Cortex of kidney (tissue), 1 donor: ENCODE data around the gene CHCHD4.
"Not testable (repeated sequence)": the region's sequence is repeated elsewhere in the genome, so short reads cannot be mapped to it uniquely, and the experiment has no call there.

Experiments used
- DNase-seq: peaks from one replicate; lab custom pipeline; 2025; lab: John Stamatoyannopoulos, UW

CHCHD4 gene

DNA sequence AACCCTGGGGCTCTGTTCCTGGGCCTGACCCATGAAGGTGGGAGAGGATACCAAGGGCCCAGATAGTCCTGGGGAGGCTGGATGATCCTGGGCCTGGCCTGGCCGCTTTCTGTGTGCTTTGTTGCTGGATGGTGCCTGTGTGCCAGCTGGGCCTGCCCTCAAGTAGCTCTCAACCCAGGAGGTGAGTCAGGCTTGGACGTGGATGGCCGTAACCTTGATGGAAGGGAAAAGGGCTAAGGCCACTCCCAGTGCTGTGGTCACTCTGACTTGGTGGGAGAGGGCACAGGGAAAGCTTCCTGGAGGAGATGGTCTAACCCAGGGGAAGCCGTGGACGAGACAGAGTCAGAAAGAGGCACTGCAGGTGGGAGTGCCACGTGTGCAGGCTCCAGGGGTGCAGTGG lies 9.6 kb upstream of the CHCHD4 start:
- no peak for DNase-seq

DNA sequence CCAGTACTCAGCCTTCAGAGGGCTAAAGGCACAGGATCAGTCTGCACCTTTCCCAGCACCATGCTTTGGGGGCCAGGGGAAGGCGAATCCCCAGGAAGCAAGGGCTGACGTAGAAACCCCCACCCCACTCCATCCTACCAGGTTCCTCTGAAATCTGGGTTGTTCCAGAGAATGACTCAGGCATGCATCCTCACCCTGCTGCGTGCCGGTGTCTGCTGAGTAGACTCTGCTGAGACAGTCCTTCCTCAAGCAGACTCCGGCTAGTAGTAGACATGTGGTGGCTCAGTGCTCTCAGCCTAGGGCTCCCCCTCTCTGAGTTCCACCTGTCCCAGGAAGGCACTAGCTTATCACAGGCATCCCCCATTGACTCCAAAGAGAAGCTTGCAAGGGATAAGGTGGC lies 9.2 kb upstream of the CHCHD4 start:
- no peak for DNase-seq

DNA sequence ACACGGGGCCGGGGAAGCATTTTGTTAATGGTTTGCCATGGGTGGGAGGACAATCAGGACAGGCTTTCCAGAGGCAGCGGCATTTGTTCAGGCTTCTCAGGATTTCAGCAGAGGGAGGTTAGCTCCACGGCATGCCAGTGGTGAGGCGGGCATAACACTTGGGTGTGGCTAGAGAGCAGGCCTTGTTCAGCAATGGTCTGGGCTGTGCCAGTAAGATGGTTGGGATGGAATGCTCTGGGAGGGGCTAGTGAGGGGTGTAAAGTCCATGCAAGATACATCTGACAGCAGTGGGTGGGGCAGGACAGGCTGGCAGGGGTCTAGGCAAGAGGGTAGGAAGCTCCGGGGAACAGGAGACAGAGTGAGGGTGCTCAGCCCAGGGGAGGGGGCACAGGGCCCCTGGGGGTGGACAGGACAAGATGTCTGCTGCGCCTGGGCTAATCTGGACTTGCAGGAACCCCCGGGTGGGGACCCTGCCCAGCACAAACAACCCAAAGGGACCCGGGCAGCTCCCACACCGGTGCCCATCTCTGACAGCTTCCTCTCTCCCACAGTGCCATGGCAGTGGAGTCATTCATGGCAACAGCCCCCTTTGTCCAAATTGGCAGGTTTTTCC lies 8.6 kb upstream of the CHCHD4 start:
- no peak for DNase-seq

DNA sequence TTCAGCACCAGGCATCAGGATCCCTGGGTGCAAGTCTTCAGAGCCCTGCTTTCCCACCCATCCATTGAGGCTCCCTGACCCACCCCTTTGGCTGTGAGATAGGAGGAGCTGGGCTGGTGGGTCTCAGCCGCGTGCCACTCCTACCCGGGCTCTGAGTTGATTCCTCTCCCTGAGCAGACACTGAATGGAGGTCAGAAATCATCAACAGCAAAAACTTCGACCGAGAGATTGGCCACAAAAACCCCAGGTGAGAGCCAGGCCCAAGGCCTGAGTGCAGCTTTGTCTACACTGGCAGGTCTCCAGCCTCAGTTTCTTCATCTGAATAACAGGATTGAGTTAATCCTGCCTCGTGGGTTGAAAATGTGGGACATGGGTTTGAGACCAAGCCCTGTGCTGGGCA lies 8.0 kb upstream of the CHCHD4 start:
- no peak for DNase-seq

DNA sequence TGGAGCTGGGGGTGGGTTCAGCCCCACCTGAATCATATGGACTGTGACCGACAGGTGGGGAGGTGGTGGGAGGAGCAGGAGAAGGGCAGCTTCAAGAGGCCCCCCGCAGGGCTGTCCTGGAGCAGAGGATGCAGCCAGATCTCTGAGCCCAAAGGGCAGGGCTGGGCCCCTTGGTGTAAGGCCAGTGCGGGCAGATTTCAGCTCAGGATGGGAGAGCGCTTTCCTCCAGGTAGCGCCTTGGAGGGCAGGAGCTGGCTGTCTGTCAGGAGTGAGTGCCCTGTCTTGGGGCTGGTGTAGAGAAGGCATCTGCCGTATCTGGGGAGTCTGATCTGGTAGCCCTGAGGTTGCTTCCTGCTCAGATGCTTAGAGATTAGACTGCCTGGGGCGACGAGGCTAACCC lies 7.5 kb upstream of the CHCHD4 start:
- no peak for DNase-seq

DNA sequence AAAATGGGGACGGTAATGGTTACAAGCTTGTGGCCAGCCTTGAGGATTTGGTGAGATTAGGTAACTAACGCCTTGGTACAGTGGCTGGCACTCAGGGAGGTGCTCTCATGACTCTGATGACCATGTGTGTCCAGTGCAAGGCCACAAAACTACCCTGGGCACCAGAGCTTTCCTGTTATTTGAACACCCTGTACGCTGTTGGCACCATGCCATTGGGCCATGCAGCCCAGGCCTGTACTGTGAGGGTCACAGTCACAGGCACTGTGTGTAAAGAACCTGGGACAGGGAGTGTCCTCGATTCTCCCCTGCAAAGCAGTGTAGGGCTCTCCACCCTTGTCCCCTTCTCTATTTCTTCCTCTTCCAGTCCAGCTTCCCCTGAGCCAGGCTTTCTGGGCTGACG lies 6.5 kb upstream of the CHCHD4 start:
- no peak for DNase-seq

DNA sequence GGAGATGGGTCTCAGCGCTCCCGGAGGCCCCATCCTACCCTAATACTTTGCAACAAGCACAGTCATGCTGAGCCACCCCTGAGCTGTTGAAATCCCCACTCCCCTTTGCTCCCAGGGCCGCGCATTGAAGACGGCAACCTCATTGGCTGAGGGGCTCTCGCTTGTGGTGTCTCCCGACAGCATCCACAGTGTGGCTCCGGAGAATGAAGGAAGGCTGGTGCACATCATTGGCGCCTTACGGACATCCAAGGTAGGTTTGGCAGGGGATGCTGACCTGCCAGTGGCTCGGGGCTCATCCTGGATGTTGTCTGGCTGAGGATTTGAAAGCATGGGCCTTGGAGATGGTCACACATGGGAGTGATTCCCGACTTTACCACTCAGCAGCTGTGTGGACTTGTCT lies 6.0 kb upstream of the CHCHD4 start:
- no peak for DNase-seq

DNA sequence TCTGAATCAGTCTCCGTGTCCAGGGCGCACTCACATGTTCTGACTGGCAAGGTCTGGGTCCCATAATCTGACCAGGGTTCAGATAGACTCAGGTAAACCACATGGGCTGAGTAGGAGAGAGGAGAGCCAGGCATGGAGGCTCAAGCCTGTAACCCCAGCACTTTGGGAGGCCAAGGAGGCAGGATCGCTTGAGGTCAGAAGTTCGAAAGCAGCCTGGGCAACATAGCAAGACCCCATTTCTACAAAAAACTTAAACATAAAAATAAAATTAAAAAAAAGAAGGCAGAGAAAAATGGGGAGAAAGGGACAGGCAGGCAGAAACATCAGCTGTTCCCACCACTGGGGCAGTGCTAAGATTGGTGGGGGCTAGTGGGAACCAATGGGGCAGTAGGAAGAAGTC lies 5.6 kb upstream of the CHCHD4 start:
- no peak for DNase-seq

DNA sequence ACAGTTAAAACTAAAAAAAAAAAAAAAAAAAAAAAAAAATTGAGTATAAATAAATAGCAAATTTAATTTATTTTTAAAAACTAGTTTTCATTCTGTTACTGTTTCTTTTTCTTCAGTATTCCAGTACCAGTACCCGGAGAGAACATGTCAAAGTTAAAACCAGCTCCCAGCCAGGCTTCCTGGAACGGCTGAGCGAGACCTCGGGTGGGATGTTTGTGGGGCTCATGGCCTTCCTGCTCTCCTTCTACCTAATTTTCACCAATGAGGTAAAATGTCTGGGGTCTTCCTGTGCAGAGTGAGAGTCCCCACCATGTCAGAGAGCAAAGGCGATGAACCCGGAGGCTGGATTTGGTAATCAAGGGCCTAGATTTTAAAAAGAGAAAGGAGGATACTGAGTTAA lies 4.6 kb upstream of the CHCHD4 start:
- no peak for DNase-seq

DNA sequence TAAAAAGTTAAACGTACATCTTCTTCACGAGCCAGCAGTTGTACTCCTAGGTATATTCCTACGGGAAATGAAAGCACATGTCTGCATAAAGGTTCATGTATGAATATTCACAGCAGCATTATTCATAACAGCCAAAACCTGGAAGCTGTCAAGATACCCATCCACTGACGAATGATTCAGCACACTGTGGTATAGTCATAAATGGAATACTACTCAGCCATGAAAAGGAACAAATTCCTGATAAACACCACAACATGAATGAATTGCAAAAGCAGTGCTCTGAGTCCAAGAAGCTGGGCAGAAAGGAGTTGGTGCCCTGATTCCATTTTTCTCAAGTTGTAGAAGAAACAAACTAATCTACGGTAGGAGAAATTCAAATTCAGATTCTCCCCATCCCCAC lies 4.1 kb upstream of the CHCHD4 start:
- DNase-seq: no peak

DNA sequence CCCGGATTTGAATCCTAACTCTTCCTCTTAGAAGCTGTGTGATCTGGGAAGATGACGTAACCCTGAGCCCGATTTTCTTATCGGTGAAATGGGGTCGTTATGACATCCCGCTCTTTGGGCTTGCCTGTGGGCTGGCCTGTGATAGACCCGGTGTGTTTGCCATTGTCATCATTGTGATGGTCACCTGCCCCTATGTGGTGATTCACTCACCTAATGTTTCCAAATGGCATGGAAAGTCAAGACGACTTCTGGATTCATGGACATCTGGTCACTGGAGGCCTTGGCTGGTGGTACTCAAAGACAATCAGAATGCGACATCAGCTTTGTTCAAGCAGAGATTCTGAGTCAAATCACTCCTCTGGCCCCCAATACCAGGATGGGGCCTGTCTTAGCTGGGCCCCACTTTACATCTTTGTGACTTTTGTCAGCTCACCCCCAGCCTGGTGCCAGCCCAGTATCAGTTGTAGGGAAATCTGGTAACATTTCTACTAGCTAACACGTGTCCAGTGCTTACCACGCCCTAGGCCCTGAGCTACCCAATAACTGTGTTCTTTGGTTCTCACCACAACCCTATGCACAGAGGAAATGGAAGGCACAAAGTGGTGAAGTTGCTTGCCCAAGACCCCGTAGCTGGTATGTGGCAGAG lies 3.0 kb upstream of the CHCHD4 start:
- no peak for DNase-seq

DNA sequence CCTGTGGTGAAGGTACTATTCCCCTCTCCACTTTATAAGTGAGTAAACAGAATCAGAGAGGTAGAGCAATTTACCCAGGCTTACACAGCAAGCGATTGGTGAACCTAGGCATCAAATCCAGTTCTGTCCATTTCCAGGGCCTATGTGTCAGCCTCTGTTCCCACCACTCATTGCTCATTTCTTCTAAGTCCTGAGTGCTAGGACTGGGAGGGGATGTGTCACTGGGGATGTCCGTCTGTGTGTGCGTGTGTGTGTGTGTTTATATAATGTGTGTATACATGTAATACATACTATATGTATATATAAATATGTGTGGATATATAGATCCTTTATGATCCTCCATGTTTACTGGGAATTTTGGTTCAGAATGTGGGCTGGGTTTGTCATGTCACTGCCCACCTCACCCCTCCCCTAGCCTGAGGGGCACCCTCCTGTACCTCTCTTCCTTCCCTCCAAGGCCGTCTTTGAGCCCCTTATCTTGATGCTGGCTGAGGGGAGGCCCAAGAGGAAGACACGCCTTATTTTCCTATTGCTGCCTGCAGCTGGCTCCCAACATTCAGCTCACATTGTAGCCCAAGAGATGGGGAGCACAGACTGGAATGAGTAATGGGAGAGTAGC lies 2.3 kb upstream of the CHCHD4 start:
- no peak for DNase-seq

DNA sequence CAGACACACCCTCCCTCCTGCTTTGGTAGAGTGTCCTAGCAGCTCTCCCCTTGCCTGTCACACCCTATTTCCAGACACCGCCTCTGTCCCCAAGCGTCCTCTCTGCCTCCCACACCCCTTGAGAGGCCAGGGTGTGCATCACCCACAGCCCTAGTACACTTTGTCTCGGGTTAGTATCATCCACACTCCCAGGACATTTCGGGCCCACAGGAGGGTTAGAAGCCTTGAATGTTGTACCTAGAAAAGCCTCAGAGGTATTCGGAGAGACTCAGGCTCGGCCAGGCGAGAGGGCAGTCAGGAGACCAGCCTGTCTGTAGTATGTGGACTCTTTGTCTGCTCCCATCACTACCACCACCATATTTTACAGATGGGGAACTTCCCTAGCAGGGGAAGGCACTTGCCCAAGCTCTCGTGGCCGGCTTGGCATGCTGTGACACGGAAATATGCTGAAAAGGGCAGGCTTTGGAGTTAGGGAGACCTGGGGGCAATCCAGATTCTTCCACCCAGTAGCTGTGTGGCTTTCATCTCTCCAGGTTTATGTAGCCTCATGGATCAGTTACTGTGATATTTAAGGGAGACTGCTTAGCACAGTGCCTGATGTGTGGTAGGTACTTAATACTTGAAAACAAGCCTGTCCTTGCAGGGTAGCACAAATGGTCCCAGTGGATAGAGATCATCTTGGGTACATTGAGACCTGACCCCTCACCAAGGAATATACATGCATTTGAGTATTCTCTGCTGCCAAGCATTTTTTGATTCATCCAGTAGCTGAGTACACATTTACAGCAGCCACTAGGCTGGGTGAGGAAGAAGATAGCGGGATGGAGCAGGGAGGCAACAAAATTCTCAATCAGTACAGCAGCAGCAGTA lies 1.6 kb upstream of the CHCHD4 start:
- no peak for DNase-seq

DNA sequence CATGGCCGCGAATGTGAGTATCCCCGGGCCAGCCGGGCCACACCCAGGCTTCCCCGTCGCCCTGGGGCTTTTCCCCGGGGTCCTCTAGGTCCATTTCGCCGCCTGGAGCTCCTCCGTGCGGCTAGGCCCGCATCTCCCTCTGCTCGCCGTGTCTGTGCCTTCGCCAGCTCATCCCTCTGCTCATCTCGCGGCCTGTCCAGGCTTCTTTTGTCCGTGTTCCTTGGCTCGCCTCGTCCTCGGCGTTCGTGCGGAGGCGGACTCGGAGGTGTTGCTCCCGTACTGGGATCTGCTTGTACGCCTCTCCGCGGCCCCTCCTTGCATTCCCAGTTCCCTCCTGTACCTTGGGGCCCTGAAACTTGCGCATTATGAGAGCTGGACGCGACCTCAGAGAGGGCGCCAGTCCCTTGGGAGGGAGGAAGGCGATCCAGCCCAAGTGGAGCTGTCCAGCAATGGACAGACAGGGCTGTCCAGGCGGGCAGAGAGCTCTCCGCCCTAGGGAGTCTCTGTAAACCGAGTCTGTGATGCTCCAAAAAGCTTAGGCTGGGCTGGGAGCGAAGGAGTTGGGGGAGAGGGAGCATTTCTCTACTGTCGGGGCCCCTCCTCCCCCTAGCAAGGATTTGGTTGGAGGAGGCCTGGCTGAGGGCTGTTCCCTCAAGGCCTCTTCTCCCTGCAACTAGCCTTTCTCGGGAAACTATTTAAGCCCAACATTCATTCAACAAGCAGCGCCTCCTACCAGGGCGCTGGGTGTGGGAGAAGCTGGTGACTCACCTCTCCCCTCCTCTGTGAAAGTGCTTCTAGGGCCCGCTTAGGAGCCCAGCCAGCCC lies 735 bp upstream of the CHCHD4 start:
- no peak for DNase-seq

DNA sequence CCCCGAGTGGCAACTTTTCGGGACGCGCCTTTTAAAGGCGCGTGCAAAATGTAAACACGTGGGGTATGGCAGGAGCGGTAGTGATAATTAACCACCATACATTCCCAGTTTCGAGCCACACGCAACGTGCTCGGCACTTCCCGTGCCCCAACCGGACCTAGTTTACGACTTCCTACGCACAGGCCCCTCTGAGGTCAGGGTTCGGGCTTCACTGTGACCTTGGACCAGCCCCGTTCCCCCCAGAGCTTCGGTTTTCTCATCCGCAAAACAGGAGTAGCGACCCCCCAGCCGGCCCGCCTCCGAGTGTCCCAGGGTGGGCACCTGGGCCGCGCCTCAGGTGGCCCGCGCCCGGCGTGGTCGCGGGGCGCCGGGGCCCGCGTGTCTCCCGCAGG lies 451 bp downstream of the CHCHD4 start:
- no peak for DNase-seq

DNA sequence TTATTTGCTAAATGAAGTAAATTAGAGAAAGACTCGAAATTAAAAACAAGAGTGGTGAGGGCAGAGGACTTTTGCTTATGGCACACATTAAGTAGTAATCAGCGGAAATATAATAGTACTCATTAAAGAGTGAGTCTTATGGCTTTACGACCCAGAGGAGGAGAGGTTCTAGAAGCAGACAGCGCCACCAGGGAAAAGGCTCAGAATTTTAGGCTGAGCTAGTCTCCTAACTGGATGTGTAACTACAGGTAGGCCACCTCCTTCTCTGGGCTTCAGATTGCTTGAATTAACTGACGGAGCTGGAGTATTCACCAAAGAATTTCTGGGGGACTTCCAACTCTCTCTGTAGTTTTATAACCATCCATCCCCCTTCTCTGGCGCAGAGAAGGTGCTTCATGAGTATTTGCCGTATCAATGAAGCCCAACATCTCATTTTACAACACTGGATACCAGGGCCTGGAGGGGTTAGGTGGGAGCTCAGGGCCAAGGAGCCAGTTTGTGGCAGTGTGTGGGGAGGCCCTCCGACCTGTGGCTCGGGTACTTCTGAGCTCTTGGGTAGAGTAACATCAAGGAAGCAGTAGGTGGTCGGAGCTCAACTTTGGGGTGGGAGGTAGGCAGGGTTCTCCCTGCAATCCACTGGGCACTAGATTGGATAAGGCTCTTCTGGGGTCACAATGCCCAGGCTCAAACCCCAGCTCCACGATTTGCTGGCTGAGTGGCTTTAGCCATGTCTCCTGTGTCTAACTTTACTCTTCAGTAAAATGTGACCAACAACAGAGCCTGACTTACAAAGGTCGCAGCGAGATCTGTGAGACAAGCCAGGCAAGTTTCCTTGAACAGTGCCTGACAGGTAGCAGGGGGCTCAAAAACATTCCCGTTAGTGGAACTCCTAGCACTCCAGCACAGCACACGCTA lies 1.1 kb downstream of the CHCHD4 start:
- DNase-seq: no peak

DNA sequence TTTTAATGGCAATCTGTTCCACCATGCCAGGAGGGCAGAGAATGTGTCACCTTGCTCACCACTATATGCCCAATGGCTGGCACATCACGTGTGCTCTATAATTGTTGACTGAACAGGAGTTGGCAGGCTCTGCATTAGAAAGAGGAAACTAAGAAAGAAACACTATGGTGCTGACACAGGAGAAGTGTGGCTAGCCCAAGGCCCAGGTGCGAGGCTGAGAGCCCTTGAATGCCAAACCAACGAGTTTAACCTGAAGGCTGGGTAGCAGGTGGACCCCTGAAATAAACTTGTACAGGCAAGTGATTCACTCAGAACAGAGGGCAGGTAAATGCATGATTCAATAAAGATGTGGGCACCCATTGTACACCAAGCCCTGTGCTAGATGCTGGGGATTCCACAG lies 2.4 kb downstream of the CHCHD4 start:
- no peak for DNase-seq

DNA sequence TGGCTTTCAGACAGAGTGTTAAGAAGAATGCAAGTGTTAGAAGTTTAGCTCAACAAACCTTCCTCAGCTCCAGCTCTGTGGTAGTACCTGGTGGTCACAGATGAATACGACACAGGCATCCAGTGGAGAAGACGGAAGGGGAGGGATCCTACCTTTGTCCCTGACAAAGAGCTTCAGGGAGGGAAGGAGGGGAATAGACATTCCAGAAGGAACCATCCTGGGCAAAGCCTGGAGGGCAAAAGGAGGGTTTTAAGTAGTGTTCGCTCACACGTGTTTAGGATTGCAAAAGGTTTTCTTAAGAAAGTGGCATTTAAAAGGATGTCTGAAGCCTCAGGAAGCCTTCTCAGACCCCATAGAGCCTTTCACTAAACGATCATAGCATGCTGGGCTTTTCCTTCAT lies 2.8 kb downstream of the CHCHD4 start:
- DNase-seq: no peak

DNA sequence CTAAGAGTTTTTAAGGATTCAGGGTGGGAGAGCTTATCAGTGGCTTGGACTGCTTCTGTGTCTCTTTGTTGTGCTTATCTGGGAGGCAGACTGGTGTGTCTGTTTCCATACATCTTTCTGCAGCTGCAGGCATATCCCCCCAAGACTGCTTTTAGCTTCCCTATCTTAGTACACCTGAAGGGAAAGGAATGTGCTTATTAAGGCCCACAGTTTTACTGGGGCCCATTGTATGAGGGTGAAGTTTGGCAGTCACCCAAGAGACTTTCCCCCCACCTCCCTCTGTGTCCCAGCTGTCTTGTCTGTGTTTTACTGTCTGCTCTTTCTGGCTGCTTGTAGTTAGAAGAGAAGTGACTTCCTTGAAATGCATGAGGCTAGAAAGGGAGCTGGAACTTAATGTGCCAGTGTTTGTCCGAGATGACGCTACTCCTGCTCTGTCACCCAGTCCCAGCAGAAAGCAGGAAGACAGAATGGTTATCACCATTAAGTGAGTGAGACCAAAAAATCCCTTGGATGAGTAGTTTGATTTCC lies 3.7 kb downstream of the CHCHD4 start:
- DNase-seq: not testable (repeated sequence)

DNA sequence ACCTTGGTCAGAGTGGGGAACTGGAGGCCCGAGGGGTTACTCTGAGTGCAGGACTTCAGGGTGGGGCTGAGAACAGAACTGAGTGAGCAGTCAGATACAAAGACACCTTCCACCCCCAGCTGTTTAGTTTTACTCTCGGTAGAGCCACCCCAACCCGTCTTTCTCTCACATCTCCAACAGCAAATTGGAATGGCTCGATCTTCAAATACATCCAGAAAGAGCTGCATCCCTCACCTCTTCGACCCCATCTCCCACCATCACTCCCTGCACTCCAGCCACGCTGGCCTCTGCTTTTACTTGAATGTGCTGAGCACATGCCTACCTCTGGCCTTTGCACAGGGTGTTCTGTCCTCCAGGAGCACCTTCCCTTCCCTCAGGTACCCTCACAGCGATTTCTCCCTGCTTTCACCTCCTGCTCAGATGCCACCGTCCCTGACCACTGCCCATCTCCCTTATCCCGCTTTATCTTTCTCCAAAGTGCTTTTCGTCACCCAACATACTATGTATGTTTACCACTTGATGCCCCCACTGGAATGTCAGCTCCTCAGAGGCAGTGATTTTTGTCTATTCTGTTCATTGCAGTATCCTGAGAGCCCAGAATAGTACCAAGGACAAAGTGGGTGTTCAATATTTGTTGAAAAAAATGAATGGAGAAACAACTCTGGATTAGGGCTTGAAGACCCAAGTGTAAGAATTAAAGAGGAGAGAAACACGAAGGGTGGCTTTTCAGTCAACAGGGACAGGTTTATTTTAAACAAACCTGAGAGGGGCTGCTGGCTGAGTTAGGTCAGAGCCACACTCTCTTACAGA lies 4.4 kb downstream of the CHCHD4 start:
- DNase-seq: no peak
